ENCODE results near the gene IRF8.

IRF8 gene

GRCh38 chr16:85929259-85929721, 30.3 kb downstream of the IRF8 start:
- TF ChIP-seq TSHZ2 (CRISPR knock-in tag; IDR thresholded peaks at IDR 0.05) = no peak
- TF ChIP-seq TOX (CRISPR knock-in tag; IDR thresholded peaks at IDR 0.05; ENCODE audit: borderline replicate concordance) = no peak
- no peak for TF ChIP-seq POU6F1 (CRISPR knock-in tag; IDR thresholded peaks at IDR 0.05; ENCODE audit: borderline replicate concordance, low read depth)
- TF ChIP-seq ZNF565 (CRISPR knock-in tag; conservative IDR thresholded peaks at IDR 0.05; ENCODE audit: low read depth) = no peak
- no peak for TF ChIP-seq PATZ1 (CRISPR knock-in tag; IDR thresholded peaks at IDR 0.05; ENCODE audit: borderline replicate concordance)
- no peak for TF ChIP-seq BACH2 (CRISPR knock-in tag; IDR thresholded peaks at IDR 0.05; ENCODE audit: borderline replicate concordance)
- TF ChIP-seq ZNF70 (CRISPR knock-in tag; IDR thresholded peaks at IDR 0.05) = no peak
- no peak for TF ChIP-seq RARB (CRISPR knock-in tag; IDR thresholded peaks at IDR 0.05)
- TF ChIP-seq OSR1 (CRISPR knock-in tag; IDR thresholded peaks at IDR 0.05) = no peak
- no peak for TF ChIP-seq GLIS3 (CRISPR knock-in tag; IDR thresholded peaks at IDR 0.05)
- TF ChIP-seq PPARA (CRISPR knock-in tag; IDR thresholded peaks at IDR 0.05; ENCODE audit: borderline replicate concordance) = no peak
- no peak for TF ChIP-seq ARNTL (CRISPR knock-in tag; IDR thresholded peaks at IDR 0.05; ENCODE audit: borderline replicate concordance, low read depth)
- ATAC-seq = no peak

- no peak for TF ChIP-seq CSRNP3 (CRISPR knock-in tag; IDR thresholded peaks at IDR 0.05)
- no peak for TF ChIP-seq POU6F1 (CRISPR knock-in tag; IDR thresholded peaks at IDR 0.05; ENCODE audit: borderline replicate concordance, low read depth)
- TF ChIP-seq ZNF70 (CRISPR knock-in tag; IDR thresholded peaks at IDR 0.05) = no peak
- TF ChIP-seq ZNF565 (CRISPR knock-in tag; conservative IDR thresholded peaks at IDR 0.05; ENCODE audit: low read depth) = no peak
- TF ChIP-seq CSDC2 (CRISPR knock-in tag; IDR thresholded peaks at IDR 0.05) = no peak
- no peak for TF ChIP-seq ZFP30 (CRISPR knock-in tag; IDR thresholded peaks at IDR 0.05)
- no peak for TF ChIP-seq ZC3H10 (CRISPR knock-in tag; IDR thresholded peaks at IDR 0.05)
- TF ChIP-seq ARNTL (CRISPR knock-in tag; IDR thresholded peaks at IDR 0.05; ENCODE audit: borderline replicate concordance, low read depth) = no peak
- TF ChIP-seq CREB5 (CRISPR knock-in tag; IDR thresholded peaks at IDR 0.05; ENCODE audit: low read depth) = no peak
- TF ChIP-seq PATZ1 (CRISPR knock-in tag; IDR thresholded peaks at IDR 0.05; ENCODE audit: borderline replicate concordance) = no peak
- no peak for TF ChIP-seq BACH2 (CRISPR knock-in tag; IDR thresholded peaks at IDR 0.05; ENCODE audit: borderline replicate concordance)
- TF ChIP-seq ISL1 (CRISPR knock-in tag; IDR thresholded peaks at IDR 0.05) = no peak
- TF ChIP-seq TSHZ2 (CRISPR knock-in tag; IDR thresholded peaks at IDR 0.05) = no peak
- TF ChIP-seq PPARA (CRISPR knock-in tag; IDR thresholded peaks at IDR 0.05; ENCODE audit: borderline replicate concordance) = no peak
- TF ChIP-seq TOX (CRISPR knock-in tag; IDR thresholded peaks at IDR 0.05; ENCODE audit: borderline replicate concordance) = no peak
- TF ChIP-seq ESRRG (CRISPR knock-in tag; IDR thresholded peaks at IDR 0.05) = no peak
- TF ChIP-seq OSR1 (CRISPR knock-in tag; IDR thresholded peaks at IDR 0.05) = no peak
- no peak for TF ChIP-seq TCF4 (CRISPR knock-in tag; IDR thresholded peaks at IDR 0.05; ENCODE audit: borderline replicate concordance)
- no peak for ATAC-seq
Observed at GRCh38 chr16:85930301-85930700, 31.3 kb downstream of the IRF8 start.
